NT2/D1 (cell line): ENCODE data around the gene ERICH4.

Source experiments
- SUZ12 ChIP-seq: IDR thresholded peaks from 2 replicates; pipeline ENCODE4 v1.6.1; 2011; ENCODE audit not compliant: insufficient read length, insufficient read depth; ENCODE audit errors: extremely low read depth
- YY1 ChIP-seq: IDR thresholded peaks from 2 replicates; pipeline ENCODE4 v1.6.1; 2011; ENCODE audit not compliant: insufficient read length, insufficient read depth
- ZNF274 ChIP-seq: IDR thresholded peaks from 2 replicates; pipeline ENCODE4 v1.6.1; 2011; ENCODE audit warnings: mild to moderate bottlenecking, low read depth, low read length

GRCh38 chr19:41422955-41423354 is 20.0 kb upstream of the ERICH4 start:
- TF ChIP-seq SUZ12, result no peak
- no peak for TF ChIP-seq ZNF274
- TF ChIP-seq YY1, result no peak
